Esophagus squamous epithelium (tissue), 5 donors: ENCODE results near the gene ZNF136. TPM values are rescaled to one million over a fixed set of nuclear protein-coding genes. Genes with fewer than 3 reads are reported as not detected.

Source experiments
- DNase-seq: peaks from one replicate; lab custom pipeline; 2025; lab: John Stamatoyannopoulos, UW
- H3K27ac ChIP-seq, 4 donors: fragments of 200-600 bp; sonication (generic); one replicate each; pipeline ENCODE4 v1.5.1; 2016 to 2019; ENCODE audit warnings: mild to moderate bottlenecking in 1 of 4
- H3K27me3 ChIP-seq, 4 donors: fragments of 200-600 bp; sonication (generic); 1 replicate in 3 of 4; 2 replicates in 1 of 4; pipeline versions ENCODE4 v1.5.1 to v1.6.0; 2017 to 2021; ENCODE audit warnings: antibody characterized with exemption in 1 of 4
- H3K36me3 ChIP-seq, 3 donors: fragments of 200-600 bp; sonication (generic); one replicate each; pipeline ENCODE4 v1.5.1; 2016 to 2019
- H3K4me1 ChIP-seq, 3 donors: fragments of 200-600 bp; sonication (generic); one replicate each; pipeline ENCODE4 v1.5.1; 2017 to 2019
- H3K4me3 ChIP-seq, 4 donors: fragments of 200-600 bp; sonication (generic); 1 replicate in 3 of 4; 2 replicates in 1 of 4; pipeline ENCODE4 v1.5.1; 2016 to 2019; ENCODE audit warnings: mild to moderate bottlenecking in 2 of 4, moderate library complexity in 1 of 4
- H3K9me3 ChIP-seq, 3 donors: fragments of 200-600 bp; sonication (generic); one replicate each; pipeline ENCODE4 v1.5.1; 2016 to 2019
- POLR2A ChIP-seq, 4 donors: fragments of 450-650 bp; IDR thresholded peaks; one replicate each; pipeline ENCODE4 v1.6.1; 2017; ENCODE audit warnings: antibody characterized with exemption in 4 of 4, mild to moderate bottlenecking in 4 of 4, moderate library complexity in 3 of 4
- WGBS, 2 donors: methylation state at CpG; one replicate each; pipeline ENCODE4 v1.1.5; 2018; 5-methylcytosine and 5-hydroxymethylcytosine counted together
- intact Hi-C: fragments of 100-400 bp; cut with DNase I; formaldehyde crosslinking; loops from one replicate; pipeline ENCODE4 v1.15.0; 2022
- total RNA-seq, 4 donors: library from RNA; depleted of rRNA; stranded (reverse); fragments of >200 nt; gene quantifications; one replicate each; pipeline ENCODE4 v1.1.0, GENCODE V29; 2016
- TF ChIP-seq, protein P1 (sequence below), 6 experiments: fragments of 450-650 bp in 4 of 6; fragments of 200-600 bp in 2 of 6; sonication (generic) in 2 of 6; IDR thresholded peaks; one replicate each; pipeline ENCODE4 v1.5.1; 2016 to 2019; ENCODE audit warnings: antibody characterized with exemption in 6 of 6, mild to moderate bottlenecking in 4 of 6, moderate library complexity in 4 of 6
- donor health status: DM: yes; HTN: yes; CAD: no.

ZNF136 gene
- total RNA-seq, 4 donors from 2014 or later, result 1.6 to 10.9 (median 5.0) TPM

GRCh38 chr19:12222980-12223630, 60.2 kb downstream of the ZNF136 start:
- peaks cover 0 to 47% (median 9%) of the 10 kb centered on the region in 3 donors for H3K9me3 ChIP-seq
- no peak for DNase-seq
- H3K27me3 ChIP-seq, result no peaks in the 10 kb centered on the region
- WGBS, 2 donors, result 73 to 86% methylated on average over 1 of the region's 1 CpG
- no peak for TF ChIP-seq POLR2A (IDR thresholded peaks at IDR 0.05)
- intact Hi-C loops, result no loop called here
- no peak overlapping the region for H3K27ac ChIP-seq
- no peaks in the 10 kb centered on the region for H3K4me1 ChIP-seq
- H3K4me3 ChIP-seq, result no peak overlapping the region
- H3K36me3 ChIP-seq, result peaks cover 0 to 37% (median 0%) of the 10 kb centered on the region in 3 donors

DNA sequence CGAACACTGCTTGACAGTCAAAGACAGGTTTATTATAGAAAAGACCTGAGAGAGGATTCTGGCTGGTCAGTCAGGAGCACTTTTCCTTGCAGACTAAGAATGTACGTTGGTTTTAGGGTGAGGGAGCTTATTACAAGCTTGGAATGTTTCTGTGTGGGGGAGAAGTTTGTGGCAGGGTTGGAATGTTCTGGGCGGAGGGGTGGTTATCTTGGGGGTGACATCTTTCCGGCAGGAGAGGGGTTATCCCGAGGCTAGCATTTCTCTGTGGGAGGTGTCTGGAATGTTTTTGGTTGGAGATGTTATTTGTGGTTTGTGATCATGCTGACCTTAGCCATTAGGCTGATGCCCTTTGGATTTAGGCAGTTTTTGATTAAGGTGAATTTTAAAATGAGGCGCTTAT, 61.8 kb downstream of the ZNF136 start:
- Histone ChIP-seq H3K4me1 (no peaks in the 10 kb centered on the region), H3K4me3 (no peak overlapping the region), H3K36me3 (peaks cover 0 to 40% (median 0%) of the 10 kb centered on the region in 3 donors), H3K9me3 (peaks cover 0 to 33% (median 0%) of the 10 kb centered on the region in 3 donors), H3K27me3 (no peaks in the 10 kb centered on the region), H3K27ac (no peak overlapping the region)
- no peak for DNase-seq
- TF ChIP-seq, protein P1, sequence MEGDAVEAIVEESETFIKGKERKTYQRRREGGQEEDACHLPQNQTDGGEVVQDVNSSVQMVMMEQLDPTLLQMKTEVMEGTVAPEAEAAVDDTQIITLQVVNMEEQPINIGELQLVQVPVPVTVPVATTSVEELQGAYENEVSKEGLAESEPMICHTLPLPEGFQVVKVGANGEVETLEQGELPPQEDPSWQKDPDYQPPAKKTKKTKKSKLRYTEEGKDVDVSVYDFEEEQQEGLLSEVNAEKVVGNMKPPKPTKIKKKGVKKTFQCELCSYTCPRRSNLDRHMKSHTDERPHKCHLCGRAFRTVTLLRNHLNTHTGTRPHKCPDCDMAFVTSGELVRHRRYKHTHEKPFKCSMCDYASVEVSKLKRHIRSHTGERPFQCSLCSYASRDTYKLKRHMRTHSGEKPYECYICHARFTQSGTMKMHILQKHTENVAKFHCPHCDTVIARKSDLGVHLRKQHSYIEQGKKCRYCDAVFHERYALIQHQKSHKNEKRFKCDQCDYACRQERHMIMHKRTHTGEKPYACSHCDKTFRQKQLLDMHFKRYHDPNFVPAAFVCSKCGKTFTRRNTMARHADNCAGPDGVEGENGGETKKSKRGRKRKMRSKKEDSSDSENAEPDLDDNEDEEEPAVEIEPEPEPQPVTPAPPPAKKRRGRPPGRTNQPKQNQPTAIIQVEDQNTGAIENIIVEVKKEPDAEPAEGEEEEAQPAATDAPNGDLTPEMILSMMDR (IDR thresholded peaks at IDR 0.05), result no peak
- no peak for TF ChIP-seq POLR2A (IDR thresholded peaks at IDR 0.05)
- 85 to 94% methylated on average over 6 of the region's 6 CpGs for WGBS, 2 donors
- intact Hi-C loops, result no loop called here

DNA sequence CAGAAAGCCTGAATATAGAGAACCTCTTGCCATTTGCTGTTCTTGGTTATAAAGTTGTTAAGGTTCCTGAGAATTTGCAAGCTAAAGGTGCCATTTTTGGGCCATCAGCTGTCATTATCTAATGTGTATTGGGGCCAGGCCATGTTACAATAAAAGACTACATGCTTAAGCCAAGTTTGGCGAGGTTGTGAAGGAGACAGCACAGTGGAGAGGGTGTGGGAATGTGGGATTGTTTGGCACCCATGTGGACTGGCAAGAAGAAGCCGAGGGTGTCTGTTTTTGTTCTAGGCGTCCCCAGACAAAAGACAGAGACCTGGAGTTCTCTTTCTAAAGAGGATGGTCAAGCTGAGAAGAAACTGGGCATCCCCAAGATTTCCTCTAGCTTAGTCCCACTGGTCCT, 67.1 kb downstream of the ZNF136 start:
- WGBS, 2 donors, result 84 to 93% methylated on average over 3 of the region's 3 CpGs
- peaks cover 0 to 57% (median 0%) of the 10 kb centered on the region in 3 donors for H3K36me3 ChIP-seq
- TF ChIP-seq, protein P1 (IDR thresholded peaks at IDR 0.05), result no peak
- TF ChIP-seq POLR2A (IDR thresholded peaks at IDR 0.05), result no peak

DNA sequence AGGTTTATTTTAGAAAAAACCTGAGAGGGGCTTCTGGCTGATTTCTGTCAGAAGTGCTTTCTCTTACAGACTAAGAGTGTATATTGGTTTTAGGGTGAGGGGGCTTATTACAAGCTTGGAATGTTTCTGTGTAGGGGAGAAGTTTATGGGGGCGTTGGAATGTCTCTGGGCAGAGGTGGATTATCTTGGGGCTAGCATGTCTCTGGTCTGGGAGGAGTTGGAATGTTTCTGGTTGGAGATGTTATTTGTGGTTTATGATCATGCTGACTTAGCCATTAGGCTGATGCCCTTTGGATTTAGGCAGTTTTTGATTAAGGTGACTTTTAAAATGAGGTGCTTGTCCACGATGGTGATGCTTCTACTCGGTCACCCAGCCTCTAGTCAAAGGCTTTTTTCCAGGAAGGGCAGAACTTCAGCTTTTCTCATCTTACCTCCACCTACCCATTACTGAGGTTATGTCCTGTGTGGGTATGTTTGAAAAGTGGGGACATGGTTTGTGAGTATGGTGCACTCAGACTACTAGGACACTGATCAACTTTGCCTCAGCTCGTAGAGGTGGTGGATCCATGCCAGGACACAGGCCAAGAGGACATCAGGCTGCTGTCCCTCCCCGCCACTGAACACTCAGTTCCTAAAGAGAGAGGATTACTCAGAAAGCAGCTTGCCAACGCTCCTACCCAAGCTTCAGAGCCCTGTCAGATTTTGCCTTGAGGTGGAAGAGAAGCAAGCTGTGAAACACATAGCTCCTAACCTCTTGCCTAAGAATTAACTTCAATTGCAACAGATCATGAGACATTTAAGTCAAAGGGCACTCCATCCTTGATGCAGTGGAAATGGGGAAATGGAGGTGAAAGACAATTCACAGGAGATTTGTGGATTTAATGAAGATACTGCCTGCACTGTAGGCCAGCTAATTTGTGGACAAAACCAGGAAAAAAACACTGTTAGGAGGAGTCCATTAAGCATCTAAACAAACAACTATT, 68.1 kb downstream of the ZNF136 start:
- Histone ChIP-seq H3K27ac (no peak overlapping the region), H3K4me3 (no peak overlapping the region)
- no peak for TF ChIP-seq POLR2A (IDR thresholded peaks at IDR 0.05)
- TF ChIP-seq, protein P1 (IDR thresholded peaks at IDR 0.05), result no peak

More for the DNA sequence above, 67.1 kb downstream of the ZNF136 start:
- intact Hi-C loops, result no loop called here
- H3K27me3 ChIP-seq, result no peaks in the 10 kb centered on the region
- H3K4me3 ChIP-seq, result no peak overlapping the region
- no peak overlapping the region for H3K27ac ChIP-seq
- H3K9me3 ChIP-seq, result peaks cover 0 to 33% (median 3%) of the 10 kb centered on the region in 3 donors
- no peak for DNase-seq
- H3K4me1 ChIP-seq, result no peaks in the 10 kb centered on the region

DNA sequence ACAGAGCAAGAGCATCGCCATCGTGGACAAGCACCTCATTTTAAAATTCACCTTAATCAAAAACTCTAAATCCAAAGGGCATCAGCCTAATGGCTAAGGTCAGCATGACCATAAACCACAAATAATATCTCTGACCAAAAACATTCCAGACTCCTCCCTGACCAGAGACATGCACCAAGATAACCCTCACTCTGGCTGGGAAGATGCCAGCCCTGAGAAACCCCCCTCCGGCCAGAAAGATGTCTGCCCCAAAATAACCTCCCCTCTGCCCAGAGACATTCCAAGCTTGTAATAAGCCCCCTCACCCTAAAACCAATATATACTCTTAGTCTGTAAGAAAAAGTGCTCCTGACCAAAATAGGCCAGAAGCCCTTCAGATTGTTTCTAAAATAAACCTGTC, 70.1 kb downstream of the ZNF136 start:
- H3K36me3 ChIP-seq, result peaks cover 0 to 53% (median 0%) of the 10 kb centered on the region in 3 donors
- no peak overlapping the region for H3K27ac ChIP-seq
- no peaks in the 10 kb centered on the region for H3K27me3 ChIP-seq
- WGBS, 2 donors, result 68 to 93% methylated on average over 3 of the region's 3 CpGs
- intact Hi-C loops, result no loop called here
- peaks cover 0 to 46% (median 3%) of the 10 kb centered on the region in 3 donors for H3K9me3 ChIP-seq
- no peak for DNase-seq
- no peak overlapping the region for H3K4me3 ChIP-seq
- TF ChIP-seq POLR2A (IDR thresholded peaks at IDR 0.05), result no peak
- TF ChIP-seq, protein P1 (IDR thresholded peaks at IDR 0.05), result no peak
- no peaks in the 10 kb centered on the region for H3K4me1 ChIP-seq

More for the DNA sequence above, 68.1 kb downstream of the ZNF136 start:
- peaks cover 0 to 56% (median 0%) of the 10 kb centered on the region in 3 donors for H3K36me3 ChIP-seq
- no peak for DNase-seq
- H3K27me3 ChIP-seq, result no peaks in the 10 kb centered on the region
- H3K9me3 ChIP-seq, result peaks cover 0 to 39% (median 3%) of the 10 kb centered on the region in 3 donors
- WGBS, 2 donors, result 76 to 90% methylated on average over 4 to 5 of the region's 6 CpGs
- H3K4me1 ChIP-seq, result no peaks in the 10 kb centered on the region
- intact Hi-C loops, result no loop called here
